ENCODE measurements around the gene TPMT.

DNA sequence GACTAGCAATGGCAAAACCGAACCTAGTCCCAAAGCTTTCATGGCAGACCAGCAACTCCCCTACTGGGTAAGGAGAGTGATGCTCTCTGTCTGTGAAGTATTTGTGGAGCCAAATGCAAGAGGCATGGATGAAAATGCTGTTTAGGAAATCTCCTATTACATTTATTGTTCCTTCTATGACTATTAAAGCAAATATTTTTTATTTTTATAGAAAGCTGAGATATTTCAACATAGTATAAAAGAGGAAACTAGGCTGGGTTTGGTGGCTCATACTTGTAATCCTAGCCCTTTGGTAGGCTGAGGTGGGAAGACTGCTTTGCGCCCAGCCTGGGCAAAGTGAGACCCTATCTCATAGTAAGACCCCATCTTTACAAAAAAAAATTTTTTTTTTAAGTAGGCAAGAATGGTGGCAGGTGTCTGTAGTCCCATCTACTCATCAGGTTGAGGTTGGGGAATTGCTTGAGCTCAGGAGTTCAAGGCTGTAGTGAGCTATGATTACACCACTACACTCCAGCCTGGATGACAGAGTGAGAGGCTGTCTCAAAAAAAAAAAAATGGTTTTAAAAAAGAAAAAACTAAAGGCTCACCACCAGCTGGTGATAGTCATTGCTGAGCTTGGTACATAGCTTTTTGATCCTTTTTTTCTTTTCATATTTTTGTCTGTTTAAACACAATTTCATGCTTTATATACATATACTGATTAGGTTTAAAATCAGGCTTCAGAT, 11.6 kb upstream of the TPMT start:
- TF ChIP-seq POLR2A (IDR thresholded peaks at IDR 0.05; ENCODE audit: low read length) (no peak), GATA1 (IDR thresholded peaks at IDR 0.05; ENCODE audit: low read depth, low read length) (no peak)

Data from erythroblast (primary cell).